ENCODE results near the gene TPRN.
A peak's percentile ranks its signal among the peaks of the same experiment; 100 is the strongest.

Gene TPRN

GRCh38 chr9:137236238-137236935 is 35.8 kb upstream of the TPRN start:
- DNase-seq (ENCODE audit: low spot score): peak; percentile 92

GRCh38 chr9:137235424-137236237 is 35.1 kb upstream of the TPRN start:
- DNase-seq (ENCODE audit: low spot score): no peak

- no peak for DNase-seq (ENCODE audit: low spot score)
Measured at GRCh38 chr9:137234758-137235423, 34.4 kb upstream of the TPRN start.

GRCh38 chr9:137234055-137234697 is 33.6 kb upstream of the TPRN start:
- no peak for DNase-seq (ENCODE audit: low spot score)

- DNase-seq (ENCODE audit: low spot score): no peak
Measured at GRCh38 chr9:137233143-137233980, 32.8 kb upstream of the TPRN start.

GRCh38 chr9:137232510-137232909 is 32.0 kb upstream of the TPRN start:
- DNase-seq (ENCODE audit: low spot score): no peak

- no peak for DNase-seq (ENCODE audit: low spot score)
Measured at GRCh38 chr9:137232101-137232500, 31.6 kb upstream of the TPRN start.

GRCh38 chr9:137231372-137232039 is 31.0 kb upstream of the TPRN start:
- no peak for DNase-seq (ENCODE audit: low spot score)

GRCh38 chr9:137230705-137231371 is 30.3 kb upstream of the TPRN start, which contains the start of gene SLC34A3:
Gene SLC34A3 (plus strand): TSS chr9:137230901. CDS start chr9:137231703, 802 bp downstream.
- no peak for DNase-seq (ENCODE audit: low spot score)

GRCh38 chr9:137229903-137230704 is 29.6 kb upstream of the TPRN start:
- DNase-seq (ENCODE audit: low spot score): no peak

GRCh38 chr9:137228968-137229896 is 28.7 kb upstream of the TPRN start:
- DNase-seq (ENCODE audit: low spot score): no peak

- no peak for DNase-seq (ENCODE audit: low spot score)
Measured at GRCh38 chr9:137228506-137228967, 28.0 kb upstream of the TPRN start.

- no peak for DNase-seq (ENCODE audit: low spot score)
Measured at GRCh38 chr9:137227853-137228505, 27.4 kb upstream of the TPRN start.

- DNase-seq (ENCODE audit: low spot score): peak; percentile 85
Measured at GRCh38 chr9:137227054-137227852, 26.7 kb upstream of the TPRN start, which contains the start of gene RNF224. Gene RNF224 (plus strand): TSS chr9:137227502. CDS start chr9:137228336, 834 bp downstream.

- no peak for DNase-seq (ENCODE audit: low spot score)
Measured at GRCh38 chr9:137226338-137227053, 26.0 kb upstream of the TPRN start.

All from activated CD4-positive, alpha-beta T cell treated with anti-CD3 and anti-CD28 coated beads, Interleukin-2, Interleukin-4, amounts not matched to agents 100 ng/mL and 50 ng/mL, durations not matched to agents 16 hours and 8 hours (primary cell).